ENCODE measurements around the gene LONP2.
"Not testable (repeated sequence)": the region's sequence is repeated elsewhere in the genome, so short reads cannot be mapped to it uniquely, and the experiment has no call there.

Gene LONP2

GRCh38 chr16:48402547-48402946 is 158.4 kb downstream of the LONP2 start:
- DNase-seq, result not testable (repeated sequence)

- DNase-seq, result no peak
Observed at GRCh38 chr16:48405153-48405552, 161.1 kb downstream of the LONP2 start.

- DNase-seq, result no peak
Observed at GRCh38 chr16:48405907-48406306, 161.8 kb downstream of the LONP2 start.

Data from eye (tissue), 1 donor.